ENCODE results near the gene ARHGAP32. TPM values are rescaled to one million over a fixed set of nuclear protein-coding genes. Genes with fewer than 3 reads are reported as not detected.
A peak's percentile ranks its signal among the peaks of the same experiment; 100 is the strongest.
"Not testable (repeated sequence)": the region's sequence is repeated elsewhere in the genome, so short reads cannot be mapped to it uniquely, and the experiment has no call there.

ARHGAP32 gene
- total and polyA plus RNA-seq, 5 experiments from 2014 or later = 0.85 to 10.4 (median 1.5) TPM

DNA sequence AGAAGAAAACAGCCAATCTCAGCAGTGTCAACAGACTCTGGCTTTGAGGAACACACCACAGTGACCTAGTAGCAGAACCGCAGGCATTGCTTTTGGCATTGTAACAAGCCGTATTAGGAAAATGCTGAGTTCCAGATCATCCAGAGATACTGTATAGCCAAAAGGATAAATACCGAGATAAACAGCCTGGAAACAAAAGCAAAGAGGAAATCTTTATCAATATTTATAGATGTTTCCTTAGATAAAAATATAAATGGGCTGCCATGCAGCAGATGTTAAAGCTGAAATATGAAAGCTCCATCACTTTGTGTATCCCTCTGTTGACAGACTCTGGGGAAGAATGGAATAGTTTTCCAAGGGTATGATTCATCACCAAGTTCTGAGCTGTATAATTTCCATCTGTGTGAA is 150.5 kb downstream of the ARHGAP32 start:
- Mint-ChIP-seq H3K27me3 (no peaks in the 10 kb centered on the region), H3K4me3 (no peak overlapping the region), H3K27ac (no peak overlapping the region), H3K36me3 (peaks cover 2 to 6% (median 4%) of the 10 kb centered on the region in 3 donors), H3K4me1 (no peaks in the 10 kb centered on the region), H3K9me3 (peaks cover 0 to 9% (median 4%) of the 10 kb centered on the region in 9 donors)
- ATAC-seq (no peak), DNase-seq (no peak)
- POLR2A ChIA-PET = no interaction called here

GRCh38 chr11:129040934-129041333 is 151.2 kb downstream of the ARHGAP32 start:
- DNase-seq (no peak), ATAC-seq (no peak)
- Mint-ChIP-seq H3K27me3 (no peaks in the 10 kb centered on the region), H3K36me3 (peaks cover 4 to 6% (median 4%) of the 10 kb centered on the region in 3 donors), H3K9me3 (peaks cover 0 to 9% (median 4%) of the 10 kb centered on the region in 9 donors), H3K4me1 (no peaks in the 10 kb centered on the region), H3K27ac (no peak overlapping the region), H3K4me3 (no peak overlapping the region)
- POLR2A ChIA-PET = no interaction called here

DNA sequence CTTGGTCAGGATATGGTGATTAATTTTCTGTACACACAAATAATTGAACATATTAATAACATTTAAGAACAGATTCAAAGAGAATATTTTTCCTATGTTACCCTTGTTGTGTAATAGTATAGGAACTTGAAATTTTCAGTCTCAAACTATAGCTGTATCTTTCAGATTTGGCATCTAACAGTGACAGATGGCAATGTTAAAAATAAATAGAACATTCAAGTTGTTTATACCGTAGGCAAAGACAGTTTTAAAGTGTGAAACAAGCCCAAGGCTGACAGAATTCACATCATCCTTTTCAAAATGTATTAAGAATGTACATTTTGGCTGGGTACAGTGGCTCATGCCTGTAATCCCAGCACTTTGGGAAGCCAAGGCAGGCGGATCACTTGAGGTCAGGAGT is 156.9 kb downstream of the ARHGAP32 start:
- no peaks in the 10 kb centered on the region for H3K4me1 Mint-ChIP-seq
- peaks cover 5 to 19% (median 14%) of the 10 kb centered on the region in 3 donors for H3K36me3 Mint-ChIP-seq
- H3K4me3 Mint-ChIP-seq = no peak overlapping the region
- H3K9me3 Mint-ChIP-seq = peaks cover 0 to 17% (median 4%) of the 10 kb centered on the region in 9 donors
- POLR2A ChIA-PET = no interaction called here
- DNase-seq (no peak), ATAC-seq (no peak)
- no peaks in the 10 kb centered on the region for H3K27me3 Mint-ChIP-seq
- H3K27ac Mint-ChIP-seq = no peak overlapping the region

DNA sequence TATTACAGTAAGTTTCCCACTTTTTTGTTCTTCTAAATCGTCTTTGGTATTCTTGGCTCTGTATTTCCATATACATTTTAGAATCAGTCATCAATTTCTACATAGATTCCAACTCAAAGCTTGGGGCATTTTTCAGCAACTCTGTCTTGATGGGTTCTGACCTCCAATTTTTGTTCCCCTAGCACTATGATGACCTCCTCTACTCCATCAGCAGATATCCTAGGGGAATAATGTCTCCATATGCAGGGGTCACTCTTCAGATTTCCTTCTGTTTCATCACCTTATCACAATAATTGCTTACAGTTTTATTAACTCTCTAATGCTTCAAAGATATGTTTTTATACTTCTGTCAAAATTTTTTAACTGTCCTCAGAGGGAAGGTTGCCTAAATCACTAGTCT is 158.1 kb downstream of the ARHGAP32 start:
- H3K9me3 Mint-ChIP-seq = peaks cover 0 to 17% (median 3%) of the 10 kb centered on the region in 9 donors
- no peak for DNase-seq

DNA sequence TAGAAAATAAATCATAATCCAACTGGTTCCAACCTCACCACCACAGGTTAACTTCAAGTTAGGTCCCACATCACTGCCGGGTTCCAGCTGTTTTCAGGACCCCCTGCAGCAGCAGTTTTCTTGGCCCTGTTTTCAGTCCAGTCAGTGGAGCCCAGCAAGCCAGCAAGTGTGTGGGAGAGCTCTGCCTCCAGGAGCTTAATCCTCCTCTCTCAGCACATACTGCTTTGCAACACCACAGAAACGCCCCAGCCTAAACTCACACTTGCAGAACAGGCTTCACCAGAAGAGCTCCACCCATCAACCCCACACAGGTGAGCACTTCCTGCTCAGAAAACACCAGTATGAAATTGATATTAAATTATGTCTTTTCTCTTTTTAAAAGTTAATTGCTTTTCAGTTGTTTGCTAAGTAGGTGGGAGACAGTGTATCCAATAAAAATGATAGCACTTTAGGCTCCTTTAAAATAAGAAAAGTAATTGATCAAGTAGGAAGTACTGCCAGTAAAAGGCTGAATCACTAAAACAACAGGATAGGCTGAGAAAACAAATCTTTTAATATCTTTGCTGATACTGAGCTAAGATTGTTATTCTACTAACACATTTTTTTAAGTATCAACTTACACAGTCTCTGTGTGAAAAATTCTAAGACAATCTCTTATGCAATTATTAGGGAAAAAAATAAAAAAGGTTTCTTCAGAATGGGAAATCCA is 168.0 kb downstream of the ARHGAP32 start:
- H3K27me3 Mint-ChIP-seq = peaks cover 0 to 5% (median 0%) of the 10 kb centered on the region in 5 donors
- peak overlapping the region in 6 of 10 donors; percentile 3 to 77 (median 59) for H3K27ac Mint-ChIP-seq
- peak overlapping the region in 7 of 10 donors; percentile 3 to 82 (median 62) for H3K4me3 Mint-ChIP-seq
- H3K4me1 Mint-ChIP-seq = peaks cover 4 to 21% (median 16%) of the 10 kb centered on the region in 4 donors
- ATAC-seq (peak; percentile 64 to 65), DNase-seq (peak in 3 of 10 donors; percentile 2 to 17 (median 4))
- POLR2A ChIA-PET = interaction anchor here (0.6 kb wide), 1 partner anchor 19 kb away, joined by 3 read pairs; no protein-coding TSS in a partner anchor
- peaks cover 0 to 5% (median 0%) of the 10 kb centered on the region in 3 donors for H3K36me3 Mint-ChIP-seq
- H3K9me3 Mint-ChIP-seq = no peaks in the 10 kb centered on the region

More for the DNA sequence above, 158.1 kb downstream of the ARHGAP32 start:
- H3K4me1 Mint-ChIP-seq = no peaks in the 10 kb centered on the region
- H3K27ac Mint-ChIP-seq = no peak overlapping the region
- peaks cover 5 to 19% (median 14%) of the 10 kb centered on the region in 3 donors for H3K36me3 Mint-ChIP-seq
- no peak overlapping the region for H3K4me3 Mint-ChIP-seq
- no peak for ATAC-seq
- POLR2A ChIA-PET = no interaction called here
- no peaks in the 10 kb centered on the region for H3K27me3 Mint-ChIP-seq

GRCh38 chr11:129021295-129021694 is 170.8 kb downstream of the ARHGAP32 start:
- POLR2A ChIA-PET = no interaction called here
- Mint-ChIP-seq H3K27me3 (peaks cover 0 to 1% (median 0%) of the 10 kb centered on the region in 5 donors), H3K36me3 (peaks cover 0 to 2% (median 0%) of the 10 kb centered on the region in 3 donors), H3K9me3 (no peaks in the 10 kb centered on the region), H3K4me1 (peaks cover 4 to 21% (median 16%) of the 10 kb centered on the region in 4 donors), H3K27ac (no peak overlapping the region), H3K4me3 (peak overlapping the region in 2 of 10 donors; percentile 7 to 24)
- ATAC-seq (no peak), DNase-seq (no peak)

GRCh38 chr11:129018991-129019390 is 173.1 kb downstream of the ARHGAP32 start:
- no peaks in the 10 kb centered on the region for H3K9me3 Mint-ChIP-seq
- peaks cover 2 to 16% (median 10%) of the 10 kb centered on the region in 4 donors for H3K4me1 Mint-ChIP-seq
- H3K36me3 Mint-ChIP-seq = peaks cover 0 to 2% (median 0%) of the 10 kb centered on the region in 3 donors
- no peak overlapping the region for H3K27ac Mint-ChIP-seq
- DNase-seq (no peak), ATAC-seq (no peak)
- POLR2A ChIA-PET = no interaction called here
- H3K27me3 Mint-ChIP-seq = peaks cover 0 to 1% (median 0%) of the 10 kb centered on the region in 5 donors
- H3K4me3 Mint-ChIP-seq = no peak overlapping the region

DNA sequence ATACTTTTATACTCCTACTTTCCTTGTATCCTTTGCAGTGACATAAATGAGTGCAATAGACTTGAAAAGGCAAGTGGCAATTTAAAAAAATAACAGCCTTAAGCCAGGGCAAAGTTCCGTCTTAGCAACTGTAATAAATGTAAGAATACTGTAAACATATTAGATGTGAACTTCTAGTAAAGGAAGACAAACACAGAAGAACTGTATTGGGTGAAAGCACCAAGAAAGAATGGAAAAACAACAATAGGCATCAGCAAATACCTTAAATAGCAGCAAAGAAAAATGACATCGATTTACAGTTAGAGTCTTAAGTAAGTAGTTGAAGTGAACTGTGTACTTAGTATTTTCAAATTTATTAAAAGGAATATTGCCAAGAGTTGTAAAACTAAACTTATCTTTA is 174.0 kb downstream of the ARHGAP32 start:
- peaks cover 0 to 2% (median 0%) of the 10 kb centered on the region in 3 donors for H3K36me3 Mint-ChIP-seq
- ATAC-seq (no peak), DNase-seq (no peak)
- no peak overlapping the region for H3K27ac Mint-ChIP-seq
- no peak overlapping the region for H3K4me3 Mint-ChIP-seq
- peaks cover 0 to 1% (median 0%) of the 10 kb centered on the region in 5 donors for H3K27me3 Mint-ChIP-seq
- H3K4me1 Mint-ChIP-seq = peaks cover 0 to 13% (median 7%) of the 10 kb centered on the region in 4 donors
- POLR2A ChIA-PET = no interaction called here
- no peaks in the 10 kb centered on the region for H3K9me3 Mint-ChIP-seq

DNA sequence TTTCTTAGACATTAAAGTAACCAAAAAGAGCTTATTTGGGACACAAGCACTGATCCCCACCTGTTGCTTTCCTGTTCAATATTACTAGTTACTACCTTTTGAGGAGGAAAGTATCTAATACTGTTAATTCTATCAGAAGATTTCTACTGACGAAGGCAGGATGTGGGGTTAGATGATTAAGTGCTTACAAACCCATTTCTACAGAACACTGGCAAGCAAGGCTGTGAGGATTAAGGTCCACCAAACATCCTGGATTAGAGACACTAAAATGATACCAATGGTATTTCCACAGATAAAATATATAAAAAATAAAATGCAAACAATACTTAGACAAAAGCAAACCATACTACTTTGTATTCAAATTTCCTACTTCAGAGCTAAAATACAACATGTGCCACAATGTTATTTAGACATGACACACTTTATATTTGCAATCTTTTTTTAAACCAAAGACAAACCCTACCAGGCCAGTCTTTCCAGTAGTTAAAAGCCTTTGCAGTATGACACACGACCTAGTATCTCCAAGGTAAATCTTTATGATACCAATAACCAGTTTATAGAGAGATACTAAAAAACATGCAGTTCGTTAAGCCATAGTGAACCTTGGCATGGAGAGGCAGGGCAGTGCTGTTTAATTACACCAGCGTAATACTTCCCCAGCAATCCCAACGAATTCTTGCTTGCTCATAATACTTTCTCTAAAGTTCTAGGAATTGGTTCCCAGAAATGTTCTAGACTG is 178.2 kb downstream of the ARHGAP32 start:
- Mint-ChIP-seq H3K9me3 (no peaks in the 10 kb centered on the region), H3K36me3 (peaks cover 0 to 13% (median 0%) of the 10 kb centered on the region in 3 donors), H3K27me3 (peaks cover 0 to 2% (median 0%) of the 10 kb centered on the region in 5 donors), H3K4me3 (no peak overlapping the region), H3K4me1 (no peaks in the 10 kb centered on the region), H3K27ac (no peak overlapping the region)
- ATAC-seq (no peak), DNase-seq (no peak)
- POLR2A ChIA-PET = no interaction called here

- POLR2A ChIA-PET = no interaction called here
- ATAC-seq = no peak
Observed at GRCh38 chr11:129012880-129013279, 179.2 kb downstream of the ARHGAP32 start.

DNA sequence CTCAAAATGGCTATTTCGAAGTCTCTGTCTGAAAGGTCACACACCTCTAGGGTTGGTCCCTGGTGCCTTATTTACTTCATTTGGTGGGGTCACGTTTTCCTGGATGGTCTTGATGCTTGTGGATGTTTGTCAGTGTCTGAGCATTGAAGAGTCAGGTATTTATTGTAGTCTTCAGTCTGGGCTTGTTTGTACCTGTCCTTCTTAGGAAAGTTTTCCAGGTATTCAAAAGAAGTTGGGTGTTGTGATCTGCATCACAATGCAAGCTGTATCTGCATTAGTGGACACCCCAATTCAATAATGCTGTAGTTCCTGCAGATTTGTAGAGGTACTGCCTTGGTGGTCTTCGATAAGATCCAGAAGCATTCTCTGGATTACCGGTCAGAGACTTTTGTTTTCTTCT is 186.0 kb downstream of the ARHGAP32 start:
- no peak for DNase-seq
- Mint-ChIP-seq H3K27ac (no peak overlapping the region), H3K4me3 (no peak overlapping the region), H3K9me3 (peaks cover 13 to 50% (median 35%) of the 10 kb centered on the region in 9 donors), H3K27me3 (no peaks in the 10 kb centered on the region), H3K36me3 (peaks cover 0 to 44% (median 29%) of the 10 kb centered on the region in 3 donors), H3K4me1 (no peaks in the 10 kb centered on the region)
- no peak for ATAC-seq
- POLR2A ChIA-PET = no interaction called here

More at GRCh38 chr11:129012880-129013279, 179.2 kb downstream of the ARHGAP32 start:
- Mint-ChIP-seq H3K36me3 (peaks cover 0 to 15% (median 0%) of the 10 kb centered on the region in 3 donors), H3K4me3 (no peak overlapping the region), H3K9me3 (no peaks in the 10 kb centered on the region), H3K27ac (no peak overlapping the region), H3K4me1 (no peaks in the 10 kb centered on the region), H3K27me3 (peaks cover 0 to 2% (median 0%) of the 10 kb centered on the region in 5 donors)
- no peak for DNase-seq

DNA sequence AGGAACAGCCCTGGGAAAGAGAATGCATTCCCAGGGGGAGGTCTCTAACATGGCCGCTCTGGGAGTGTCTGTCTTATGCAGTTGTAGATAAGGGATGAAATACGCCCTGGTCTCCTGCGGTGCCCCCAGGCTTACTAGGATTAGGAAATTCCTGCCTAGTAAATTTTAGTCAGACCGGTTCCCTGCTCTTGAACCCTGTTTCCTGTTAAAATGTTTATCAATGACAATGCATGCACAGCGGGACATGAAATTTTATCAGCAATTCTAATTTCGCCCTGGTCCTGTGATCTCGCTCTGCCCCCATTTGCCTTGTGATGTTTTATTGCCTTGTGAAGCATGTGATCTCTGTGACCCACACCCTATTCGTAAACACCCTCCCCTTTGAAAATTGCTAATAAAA is 193.0 kb downstream of the ARHGAP32 start:
- POLR2A ChIA-PET, H3K27me3 Mint-ChIP-seq, DNase-seq, ATAC-seq, H3K27ac Mint-ChIP-seq, H3K4me1 Mint-ChIP-seq: not testable (repeated sequence)
- peaks cover 18 to 53% (median 28%) of the 10 kb centered on the region in 3 donors for H3K36me3 Mint-ChIP-seq
- peaks cover 12 to 61% (median 45%) of the 10 kb centered on the region in 9 donors for H3K9me3 Mint-ChIP-seq
- peak overlapping the region in 1 of 10 donors; percentile 41 for H3K4me3 Mint-ChIP-seq

Measured in naive thymus-derived CD8-positive, alpha-beta T cell (primary cell).